Caco-2 (cell line): ENCODE data around the gene MBD5. TPM values are rescaled to one million over a fixed set of nuclear protein-coding genes. Genes with fewer than 3 reads are reported as not detected.

ENCODE experiments used
- BruUV-seq: library from RNA; stranded (reverse); fragments of 400-500 nt; replicated peaks from 2 replicates; lab custom pipeline; 2021; lab: Mats Ljungman, UMichigan
- CTCF ChIA-PET: fragments of 300-600 bp; sonication (Branson Sonifier 250); formaldehyde crosslinking; loops from one replicate; lab custom pipeline; 2022; ENCODE audit warnings: antibody characterized with exemption; lab: Charles Lee
- POLR2A ChIA-PET: fragments of 300-600 bp; sonication (Branson Sonifier 250); formaldehyde crosslinking; loops from one replicate; lab custom pipeline; 2022; ENCODE audit warnings: antibody characterized with exemption; lab: Charles Lee
- DNase-seq, 2 experiments: peaks; one replicate each; pipeline versions ENCODE4 v3.0.0 to v3.0.0-alpha.2; 2020 to 2022
- H3K27me3 ChIP-seq: replicated peaks from 2 replicates; pipeline ENCODE4 v1.6.0; 2011; ENCODE audit warnings: low read length; ENCODE audit not compliant: control insufficient read depth, insufficient read depth
- H3K36me3 ChIP-seq: 2 replicates; pipeline ENCODE4 v1.5.1; 2011; ENCODE audit warnings: low read length; ENCODE audit not compliant: control insufficient read depth, insufficient read depth
- H3K4me1 ChIP-seq: fragments of 250-450 bp; sonication (Bioruptor Pico); 2 replicates; pipeline ENCODE4 v1.5.1; 2020; ENCODE audit warnings: mild to moderate bottlenecking
- H3K4me3 ChIP-seq: 2 replicates; pipeline ENCODE4 v1.5.1; 2011; ENCODE audit warnings: low read depth, mild to moderate bottlenecking, control low read depth, low read length
- H3K9me3 ChIP-seq: fragments of 250-450 bp; sonication (Bioruptor Pico); 2 replicates; pipeline ENCODE4 v1.5.1; 2020; ENCODE audit warnings: mild to moderate bottlenecking, moderate library complexity
- H3K27ac Mint-ChIP-seq: one replicate; pipeline ENCODE4 v1.8.0; 2022; ENCODE audit warnings: mixed read lengths; ENCODE audit not compliant: unreplicated experiment
- H3K27me3 Mint-ChIP-seq: one replicate; pipeline ENCODE4 v1.8.0; 2022; ENCODE audit warnings: mixed read lengths; ENCODE audit not compliant: insufficient read depth, unreplicated experiment
- H3K36me3 Mint-ChIP-seq: one replicate; pipeline ENCODE4 v1.8.0; 2022; ENCODE audit warnings: mild to moderate bottlenecking, mixed read lengths; ENCODE audit not compliant: insufficient read depth, unreplicated experiment
- H3K4me1 Mint-ChIP-seq: one replicate; pipeline ENCODE4 v1.8.0; 2022; ENCODE audit warnings: low read depth, mixed read lengths; ENCODE audit not compliant: unreplicated experiment
- H3K4me3 Mint-ChIP-seq: one replicate; pipeline ENCODE4 v1.8.0; 2022; ENCODE audit warnings: mild to moderate bottlenecking, moderate library complexity, mixed read lengths; ENCODE audit not compliant: unreplicated experiment
- H3K9me3 Mint-ChIP-seq: one replicate; pipeline ENCODE4 v1.8.0; 2022; ENCODE audit warnings: mixed read lengths; ENCODE audit not compliant: unreplicated experiment
- CTCF ChIP-seq, 2 experiments: fragments of 200-600 bp in 1 of 2; IDR thresholded peaks; 1 replicate in 1 of 2; 2 replicates in 1 of 2; pipeline versions ENCODE4 v1.5.1 to v1.8.0; 2011 to 2022; ENCODE audit warnings: antibody characterized with exemption in 1 of 2, control low read depth in 1 of 2, inconsistent platforms in 1 of 2, low read depth in 1 of 2, low read length in 1 of 2, mild to moderate bottlenecking in 1 of 2, moderate library complexity in 1 of 2; ENCODE audit not compliant: insufficient read depth in 1 of 2, severe bottlenecking in 1 of 2, unreplicated experiment in 1 of 2
- intact Hi-C: fragments of 100-400 bp; cut with micrococcal nuclease; formaldehyde crosslinking; loops from one replicate; pipeline ENCODE4 v1.10.0; 2022; ENCODE audit not compliant: unreplicated experiment
- total RNA-seq: library from RNA; stranded (reverse); gene quantifications from 2 replicates; pipeline ENCODE4 v1.2.3, GENCODE V29; 2022

The MBD5 gene
- total RNA-seq, 1 experiment from 2014 or later = 23.7 TPM

- Histone ChIP-seq H3K27me3 (no peaks in the 10 kb centered on the region), H3K4me1 (no peaks in the 10 kb centered on the region), H3K36me3 (no peaks in the 10 kb centered on the region), H3K4me3 (no peak overlapping the region), H3K9me3 (no peaks in the 10 kb centered on the region)
- TF ChIP-seq CTCF (IDR thresholded peaks at IDR 0.05; ENCODE audit: insufficient read depth in 1 of 2, low read depth in 1 of 2, low read length in 1 of 2, severe bottlenecking in 1 of 2, unreplicated experiment in 1 of 2) = no peak
- BruUV-seq = no TSS peak
- no peak overlapping the region for H3K4me3 Mint-ChIP-seq
- peaks cover 9% of the 10 kb centered on the region for H3K9me3 Mint-ChIP-seq
- H3K4me1 Mint-ChIP-seq = no peaks in the 10 kb centered on the region
- no peaks in the 10 kb centered on the region for H3K27me3 Mint-ChIP-seq
- intact Hi-C loops = no loop called here
- CTCF ChIA-PET = no interaction called here
- POLR2A ChIA-PET = no interaction called here
- H3K36me3 Mint-ChIP-seq = no peaks in the 10 kb centered on the region
- no peak overlapping the region for H3K27ac Mint-ChIP-seq
- no peak for DNase-seq
Observed at GRCh38 chr2:148306027-148306426, 285.1 kb downstream of the MBD5 start.

- POLR2A ChIA-PET = no interaction called here
- no peak overlapping the region for H3K27ac Mint-ChIP-seq
- CTCF ChIA-PET = no interaction called here
Observed at GRCh38 chr2:148317598-148317997, 296.7 kb downstream of the MBD5 start.

GRCh38 chr2:148338541-148338940 is 317.6 kb downstream of the MBD5 start:
- no peak for TF ChIP-seq CTCF (IDR thresholded peaks at IDR 0.05; ENCODE audit: insufficient read depth in 1 of 2, low read depth in 1 of 2, low read length in 1 of 2, severe bottlenecking in 1 of 2, unreplicated experiment in 1 of 2)
- Histone ChIP-seq H3K27me3 (no peaks in the 10 kb centered on the region), H3K4me3 (no peak overlapping the region), H3K4me1 (no peaks in the 10 kb centered on the region), H3K36me3 (no peaks in the 10 kb centered on the region; the same call in 1 of the 2 replicates), H3K9me3 (no peaks in the 10 kb centered on the region)
- Mint-ChIP-seq H3K36me3 (no peaks in the 10 kb centered on the region), H3K27me3 (no peaks in the 10 kb centered on the region), H3K4me1 (no peaks in the 10 kb centered on the region), H3K9me3 (peaks cover 6% of the 10 kb centered on the region), H3K4me3 (no peak overlapping the region), H3K27ac (no peak overlapping the region)
- no TSS peak for BruUV-seq
- intact Hi-C loops = no loop called here
- DNase-seq = no peak
- ChIA-PET POLR2A (no interaction called here), CTCF (no interaction called here)

More at GRCh38 chr2:148317598-148317997, 296.7 kb downstream of the MBD5 start:
- TF ChIP-seq CTCF (IDR thresholded peaks at IDR 0.05; ENCODE audit: insufficient read depth in 1 of 2, low read depth in 1 of 2, low read length in 1 of 2, severe bottlenecking in 1 of 2, unreplicated experiment in 1 of 2) = no peak
- no peaks in the 10 kb centered on the region for H3K4me1 ChIP-seq
- no peaks in the 10 kb centered on the region for H3K36me3 ChIP-seq
- no TSS peak for BruUV-seq
- no peaks in the 10 kb centered on the region for H3K4me1 Mint-ChIP-seq
- H3K27me3 ChIP-seq = no peaks in the 10 kb centered on the region
- no peak overlapping the region for H3K4me3 Mint-ChIP-seq
- no peaks in the 10 kb centered on the region for H3K9me3 ChIP-seq
- intact Hi-C loops = no loop called here
- no peak overlapping the region for H3K4me3 ChIP-seq
- H3K27me3 Mint-ChIP-seq = no peaks in the 10 kb centered on the region
- no peak for DNase-seq
- H3K36me3 Mint-ChIP-seq = no peaks in the 10 kb centered on the region
- H3K9me3 Mint-ChIP-seq = no peaks in the 10 kb centered on the region
